Dermis blood vessel endothelial cell (primary cell): ENCODE measurements around the gene ZC3H10. TPM values are rescaled to one million over a fixed set of nuclear protein-coding genes. Genes with fewer than 3 reads are reported as not detected.
"Not testable (repeated sequence)": the region's sequence is repeated elsewhere in the genome, so short reads cannot be mapped to it uniquely, and the experiment has no call there.

Source experiments
- DNase-seq: peaks from one replicate; pipeline ENCODE4 v3.0.0; 2010
- total RNA-seq: library from RNA; depleted of rRNA; stranded (reverse); fragments of >200 nt; gene quantifications from 2 replicates; pipeline ENCODE4 v1.2.3, GENCODE V29; 2014

The ZC3H10 gene
- total RNA-seq, 1 donor from 2014 or later, result 5.6 TPM

GRCh38 chr12:56156464-56157200 lies 38.6 kb downstream of the ZC3H10 start:
- DNase-seq, result not testable (repeated sequence)

- DNase-seq, result peak; percentile 88
These were observed 39.3 kb downstream of the ZC3H10 start for GRCh38 chr12:56157201-56158028.

GRCh38 chr12:56158029-56158925 lies 40.2 kb downstream of the ZC3H10 start, which contains the start of gene MYL6:
Gene MYL6, plus strand, starts transcription at chr12:56158359. Its CDS starts 43 bp downstream, at chr12:56158402.
- peak; percentile 99 for DNase-seq

- peak; percentile 69 for DNase-seq
These were observed 40.9 kb downstream of the ZC3H10 start for GRCh38 chr12:56158926-56159461.

GRCh38 chr12:56159482-56160192 lies 41.6 kb downstream of the ZC3H10 start:
- DNase-seq, result no peak

- DNase-seq, result peak; percentile 83
These were observed 42.2 kb downstream of the ZC3H10 start for GRCh38 chr12:56160193-56160763.

GRCh38 chr12:56160894-56161689 lies 43.0 kb downstream of the ZC3H10 start:
- no peak for DNase-seq

- no peak for DNase-seq
These were observed 43.8 kb downstream of the ZC3H10 start for GRCh38 chr12:56161690-56162351.

GRCh38 chr12:56162468-56163290 lies 44.6 kb downstream of the ZC3H10 start:
- DNase-seq, result no peak

- no peak for DNase-seq
These were observed 45.7 kb downstream of the ZC3H10 start for GRCh38 chr12:56163533-56164344.

- no peak for DNase-seq
These were observed 46.3 kb downstream of the ZC3H10 start for GRCh38 chr12:56164345-56164729.

GRCh38 chr12:56165369-56165768 lies 47.3 kb downstream of the ZC3H10 start:
- no peak for DNase-seq

- no peak for DNase-seq
These were observed 51.2 kb downstream of the ZC3H10 start for GRCh38 chr12:56169229-56169759.

- no peak for DNase-seq
These were observed 54.8 kb downstream of the ZC3H10 start for GRCh38 chr12:56172839-56173238.
